ENCODE data around the gene SCNN1A.

SCNN1A gene

GRCh38 chr12:6375269-6376078 is at the start of gene SCNN1A:
TSS of gene SCNN1A (minus strand) at chr12:6375563. CDS start at chr12:6374783, 780 bp downstream.
- no peak for DNase-seq (ENCODE audit: low read depth)

GRCh38 chr12:6424866-6425265 is 49.5 kb upstream of the SCNN1A start:
- DNase-seq (ENCODE audit: low read depth): no peak

GRCh38 chr12:6424008-6424347 is 48.6 kb upstream of the SCNN1A start:
- no peak for DNase-seq (ENCODE audit: low read depth)

GRCh38 chr12:6423267-6424007 is 48.1 kb upstream of the SCNN1A start:
- peak; percentile 60 for DNase-seq (ENCODE audit: low read depth)

- no peak for DNase-seq (ENCODE audit: low read depth)
Observed at GRCh38 chr12:6420364-6420763, 45.0 kb upstream of the SCNN1A start.

- DNase-seq (ENCODE audit: low read depth): no peak
Observed at GRCh38 chr12:6418796-6419195, 43.4 kb upstream of the SCNN1A start.

- no peak for DNase-seq (ENCODE audit: low read depth)
Observed at GRCh38 chr12:6416596-6416995, 41.2 kb upstream of the SCNN1A start.

GRCh38 chr12:6407236-6407954 is 32.0 kb upstream of the SCNN1A start:
- no peak for DNase-seq (ENCODE audit: low read depth)

- DNase-seq (ENCODE audit: low read depth): no peak
Observed at GRCh38 chr12:6405963-6406362, 30.6 kb upstream of the SCNN1A start.

GRCh38 chr12:6404390-6404789 is 29.0 kb upstream of the SCNN1A start:
- DNase-seq (ENCODE audit: low read depth): no peak

- DNase-seq (ENCODE audit: low read depth): no peak
Observed at GRCh38 chr12:6399884-6400644, 24.7 kb upstream of the SCNN1A start.

GRCh38 chr12:6396031-6396430 is 20.7 kb upstream of the SCNN1A start:
- no peak for DNase-seq (ENCODE audit: low read depth)

GRCh38 chr12:6394398-6394797 is 19.0 kb upstream of the SCNN1A start:
- DNase-seq (ENCODE audit: low read depth): no peak

- no peak for DNase-seq (ENCODE audit: low read depth)
Observed at GRCh38 chr12:6393109-6393508, 17.7 kb upstream of the SCNN1A start.

- no peak for DNase-seq (ENCODE audit: low read depth)
Observed at GRCh38 chr12:6392504-6392903, 17.1 kb upstream of the SCNN1A start.

- DNase-seq (ENCODE audit: low read depth): no peak
Observed at GRCh38 chr12:6391013-6391412, 15.7 kb upstream of the SCNN1A start.

GRCh38 chr12:6390084-6390799 is 14.9 kb upstream of the SCNN1A start:
- no peak for DNase-seq (ENCODE audit: low read depth)

- no peak for DNase-seq (ENCODE audit: low read depth)
Observed at GRCh38 chr12:6387541-6387940, 12.2 kb upstream of the SCNN1A start.

GRCh38 chr12:6386491-6386890 is 11.1 kb upstream of the SCNN1A start:
- DNase-seq (ENCODE audit: low read depth): no peak

GRCh38 chr12:6386038-6386437 is 10.7 kb upstream of the SCNN1A start:
- no peak for DNase-seq (ENCODE audit: low read depth)
